ENCODE data around the gene SLC7A10.
"Not testable (repeated sequence)": the region's sequence is repeated elsewhere in the genome, so short reads cannot be mapped to it uniquely, and the experiment has no call there.

The SLC7A10 gene

GRCh38 chr19:33235996-33236350 lies 10.3 kb upstream of the SLC7A10 start:
- DNase-seq: no peak

DNA sequence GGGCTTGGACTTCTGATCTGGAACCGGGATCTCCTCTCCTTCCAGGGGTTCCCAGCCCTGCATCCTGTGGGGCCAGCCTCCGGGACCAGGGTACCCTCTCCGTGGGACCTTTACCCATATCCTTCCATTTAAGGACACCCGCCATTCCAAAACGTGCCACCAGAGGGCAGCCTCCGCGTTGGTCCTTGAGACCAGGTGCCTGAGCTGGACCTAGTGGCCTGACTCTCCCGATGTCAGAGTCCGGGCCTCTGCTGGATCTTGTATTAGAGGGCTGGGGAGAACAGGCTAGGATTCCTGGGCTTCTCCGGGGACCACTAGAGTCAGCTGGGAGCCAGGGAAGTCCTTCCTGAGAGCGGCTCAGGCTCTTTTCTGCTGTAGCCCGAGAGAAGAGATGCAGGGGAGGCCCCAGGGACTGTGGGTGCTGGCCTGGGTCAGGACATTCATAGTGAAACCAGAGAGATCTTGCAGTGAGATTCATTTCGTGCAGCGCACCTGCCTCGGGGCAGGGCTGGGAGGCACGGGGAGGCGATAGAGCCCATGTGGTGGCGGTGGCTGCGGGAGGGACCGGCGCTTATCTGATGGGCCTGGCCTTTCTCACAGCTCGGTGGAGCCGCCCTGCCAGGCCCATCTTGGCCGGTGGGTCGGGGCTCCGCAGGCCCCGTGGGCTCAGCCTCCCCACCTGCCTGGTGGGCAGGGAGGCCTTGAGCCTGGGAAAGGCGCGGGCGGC lies 9.8 kb upstream of the SLC7A10 start:
- DNase-seq: peak; percentile 59

DNA sequence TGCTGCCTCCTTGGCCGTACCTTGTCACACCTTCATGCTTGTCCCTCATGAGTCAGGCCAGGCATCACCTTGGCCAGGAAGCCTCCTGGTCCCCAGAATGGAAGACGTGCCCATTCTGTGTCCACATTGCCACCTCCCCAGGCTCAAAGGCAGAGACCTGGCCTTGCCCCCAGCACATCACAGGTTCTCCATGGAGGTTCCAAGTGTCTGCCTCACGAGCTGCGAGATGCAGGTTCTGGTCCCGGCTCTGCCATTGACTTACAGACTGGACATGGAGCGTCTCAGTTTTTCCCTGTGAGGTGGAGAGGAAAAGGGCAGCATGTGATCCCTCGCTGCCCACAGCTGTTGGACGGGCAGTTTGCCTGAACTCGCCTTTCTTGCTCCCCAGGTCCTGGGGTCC lies 9.1 kb upstream of the SLC7A10 start:
- DNase-seq: no peak

GRCh38 chr19:33234092-33234491 lies 8.4 kb upstream of the SLC7A10 start:
- DNase-seq: no peak

GRCh38 chr19:33233056-33233873 lies 7.6 kb upstream of the SLC7A10 start:
- DNase-seq: no peak

- no peak for DNase-seq
These were observed 7.0 kb upstream of the SLC7A10 start for GRCh38 chr19:33232656-33233055.

GRCh38 chr19:33231511-33231910 lies 5.9 kb upstream of the SLC7A10 start:
- DNase-seq: no peak

GRCh38 chr19:33229962-33230361 lies 4.3 kb upstream of the SLC7A10 start:
- no peak for DNase-seq

GRCh38 chr19:33227870-33228599 lies 2.4 kb upstream of the SLC7A10 start:
- no peak for DNase-seq

- DNase-seq: no peak
These were observed 1.6 kb upstream of the SLC7A10 start for GRCh38 chr19:33227242-33227650.

DNA sequence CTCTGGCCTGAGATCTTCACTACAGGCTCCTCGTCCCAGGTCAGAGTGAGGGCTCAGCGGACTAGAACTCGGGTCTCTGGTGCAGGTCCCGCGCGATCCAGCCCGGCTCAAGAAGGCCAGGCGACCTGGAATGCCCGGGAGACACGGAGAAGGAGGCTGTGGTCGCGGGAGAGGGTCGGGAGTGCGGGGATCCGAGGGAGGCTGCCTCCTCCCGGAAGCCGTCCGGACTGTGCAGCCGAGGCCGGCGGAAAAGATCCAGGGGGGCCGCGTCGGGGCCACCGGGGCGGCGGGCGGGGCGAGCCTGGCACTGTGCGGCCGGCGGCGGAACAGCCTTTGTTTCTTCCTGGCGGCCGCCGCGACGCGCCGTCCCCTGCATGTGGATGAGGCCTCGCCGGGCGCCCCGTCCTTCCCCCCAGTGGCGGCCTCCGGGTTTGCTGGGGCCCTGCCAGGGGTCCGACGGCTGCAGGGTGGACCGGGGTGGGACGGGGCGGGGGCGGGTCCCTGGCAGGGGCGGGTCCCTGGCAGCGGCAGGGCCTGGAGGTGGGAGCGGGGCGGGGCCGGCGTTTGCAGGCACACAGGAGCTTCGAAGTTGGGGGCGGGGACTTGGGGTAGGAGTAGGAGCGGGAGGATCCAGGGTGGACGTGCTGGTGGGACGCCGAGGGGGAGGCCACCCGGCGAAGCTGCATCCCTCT lies 1.0 kb upstream of the SLC7A10 start:
- DNase-seq: no peak

- no peak for DNase-seq
These were observed 774 bp downstream of the SLC7A10 start for GRCh38 chr19:33224694-33225457.

GRCh38 chr19:33222255-33222654 lies 3.4 kb downstream of the SLC7A10 start:
- not testable (repeated sequence) for DNase-seq

DNA sequence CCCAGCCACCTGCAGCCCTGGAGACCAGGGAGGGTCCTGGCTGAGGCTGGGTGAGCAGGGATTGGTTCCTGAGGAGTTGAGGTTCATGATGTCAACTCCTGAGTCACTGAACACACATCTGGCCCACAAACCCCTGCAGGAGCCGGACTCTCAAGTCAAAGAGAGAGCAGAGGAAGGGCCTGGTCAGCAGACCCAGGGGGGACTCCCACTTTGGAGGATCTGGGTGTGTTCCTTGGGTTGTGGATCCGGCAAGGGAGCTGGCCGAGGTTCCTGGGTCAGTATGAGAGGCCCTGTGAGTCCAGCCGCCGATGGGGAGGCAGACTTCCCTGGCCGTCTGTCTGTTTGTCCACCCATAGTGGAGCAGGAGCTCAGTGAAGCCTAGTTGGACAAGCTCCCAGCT lies 4.0 kb downstream of the SLC7A10 start:
- DNase-seq: no peak

- no peak for DNase-seq
These were observed 4.9 kb downstream of the SLC7A10 start for GRCh38 chr19:33220735-33221134.

GRCh38 chr19:33220115-33220514 lies 5.5 kb downstream of the SLC7A10 start:
- no peak for DNase-seq

DNA sequence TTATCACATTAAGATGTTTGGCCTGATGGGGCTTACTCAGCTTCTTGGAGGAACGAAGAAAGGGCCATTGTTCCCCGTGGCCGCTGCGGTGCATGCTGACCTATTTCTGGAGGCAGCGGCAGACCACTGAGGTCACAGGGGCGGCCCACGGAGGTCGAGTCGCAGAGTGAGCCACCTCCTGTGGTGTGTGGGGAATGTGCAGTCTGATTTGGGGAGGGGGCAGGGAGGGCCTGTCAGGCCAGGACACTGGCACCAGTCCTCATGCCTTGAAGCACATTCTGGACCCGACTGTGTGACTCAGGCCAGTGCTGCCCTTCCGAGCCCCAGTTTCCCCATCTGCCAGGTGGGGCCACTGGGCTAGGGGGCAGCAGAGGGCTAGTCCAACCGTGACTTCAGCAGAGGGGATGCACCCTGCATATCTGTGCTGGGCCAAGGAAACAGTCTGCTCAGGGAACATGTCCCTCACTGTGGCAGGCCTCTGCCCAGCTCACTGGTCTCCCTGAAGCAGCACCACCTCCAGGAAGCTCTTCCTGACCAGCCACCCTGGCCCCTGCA lies 6.3 kb downstream of the SLC7A10 start:
- DNase-seq: no peak

DNA sequence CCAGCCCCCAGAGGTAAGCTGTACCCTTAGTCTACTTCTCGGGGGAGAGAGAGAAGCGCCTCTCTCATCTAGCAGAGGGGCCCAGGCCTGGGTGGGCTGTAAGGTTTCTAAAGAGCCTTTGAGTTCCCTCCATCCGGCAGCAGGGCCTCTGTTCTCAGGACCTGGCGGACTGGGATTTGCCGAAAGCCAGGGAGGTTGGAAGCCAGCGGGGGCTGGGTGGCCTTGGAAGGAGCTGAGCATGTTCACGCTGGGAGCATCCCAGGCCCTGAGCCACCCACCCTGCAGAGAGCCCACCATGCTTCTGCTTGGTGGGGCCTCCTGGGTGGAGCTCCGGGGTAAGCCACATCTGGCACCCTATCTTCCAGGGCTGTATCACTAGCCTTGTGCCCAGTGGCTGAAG lies 7.8 kb downstream of the SLC7A10 start:
- no peak for DNase-seq

- DNase-seq: no peak
These were observed 9.3 kb downstream of the SLC7A10 start for GRCh38 chr19:33216198-33216830.

DNA sequence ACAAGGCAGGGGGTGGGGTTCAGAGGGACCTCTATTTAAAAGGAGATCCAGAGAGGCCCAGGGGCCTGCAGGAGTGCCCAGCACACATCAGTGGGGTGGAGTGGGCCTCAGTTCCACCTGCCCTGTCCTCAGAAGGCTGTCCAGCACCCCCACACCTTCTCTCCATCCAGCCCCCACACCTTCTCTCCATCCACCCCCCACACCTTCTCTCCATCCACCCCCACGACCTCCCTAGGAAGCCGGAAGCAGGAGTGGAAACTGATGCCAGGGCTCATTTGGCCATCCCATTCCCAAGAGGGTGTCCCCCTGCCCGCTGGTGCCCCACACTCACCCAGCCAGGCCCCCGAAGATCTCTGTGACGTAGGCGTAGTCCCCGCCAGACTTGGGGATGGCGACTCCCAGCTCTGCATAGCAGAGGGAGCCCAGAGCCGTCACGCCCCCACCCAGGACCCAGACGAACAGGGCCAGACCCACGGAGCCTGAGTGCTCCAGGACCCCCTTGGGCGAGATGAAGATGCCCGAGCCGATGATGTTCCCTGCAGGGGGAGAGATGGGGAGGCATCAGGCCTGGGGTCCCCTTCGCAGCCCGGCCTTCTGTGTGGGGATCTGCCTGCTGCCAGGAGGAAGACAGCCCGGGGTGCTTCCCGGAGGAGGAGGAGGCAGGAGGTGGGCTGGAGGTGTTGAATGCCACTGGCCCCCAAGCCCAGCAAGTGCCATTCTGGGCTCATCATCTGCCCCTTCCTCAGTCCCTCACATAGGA lies 10.0 kb downstream of the SLC7A10 start:
- DNase-seq: no peak

- DNase-seq: no peak
These were observed 11.1 kb downstream of the SLC7A10 start for GRCh38 chr19:33214596-33214995.
